HG02938 (cell line): ENCODE data around the gene NCKAP5.
A peak's percentile ranks its signal among the peaks of the same experiment; 100 is the strongest.
"Not testable (repeated sequence)": the region's sequence is repeated elsewhere in the genome, so short reads cannot be mapped to it uniquely, and the experiment has no call there.

Source experiments
- ATAC-seq: cut with Tn5 transposase; IDR thresholded peaks from one replicate; pipeline ENCODE4 v1.9.1; 2021; ENCODE audit warnings: mild to moderate bottlenecking, moderate library complexity; ENCODE audit not compliant: unreplicated experiment

NCKAP5 gene

DNA sequence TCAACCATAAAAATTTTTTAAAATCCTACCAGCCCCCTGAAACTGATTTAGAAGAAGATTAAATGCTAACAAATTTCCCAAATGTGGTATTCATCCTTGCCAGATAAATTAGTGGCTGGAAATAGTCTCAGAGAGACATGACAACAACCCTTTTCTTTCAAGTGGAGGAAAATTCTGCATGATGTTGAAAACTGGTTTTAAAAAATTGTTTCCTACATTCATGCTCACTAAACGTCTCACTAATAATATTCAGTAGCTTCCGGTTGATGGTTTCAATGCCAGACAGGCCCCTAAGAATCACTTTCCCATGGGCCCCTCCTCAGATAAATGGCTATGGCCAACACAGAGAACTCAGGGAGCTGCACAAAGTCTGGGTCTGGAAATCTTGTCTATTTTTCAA lies 43.2 kb downstream of the NCKAP5 start:
- ATAC-seq: no peak

DNA sequence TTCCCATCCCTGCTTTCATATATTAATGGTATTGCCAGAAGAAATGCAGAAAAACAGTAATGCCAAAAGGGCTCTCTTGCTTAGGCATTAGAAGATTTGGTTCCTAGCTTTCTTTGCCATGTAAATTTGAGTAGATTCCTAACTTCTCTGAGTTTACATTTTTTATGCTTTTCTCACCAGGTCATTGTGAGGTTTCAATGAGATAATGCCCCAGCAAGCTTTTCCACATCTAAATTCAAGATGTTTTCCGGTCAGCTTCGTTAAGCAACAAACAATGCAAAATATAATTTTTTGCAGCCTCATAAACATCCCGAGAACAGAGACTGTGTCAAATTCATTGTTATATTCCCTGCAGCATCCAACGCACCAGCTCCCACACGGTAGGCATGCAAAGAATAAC lies 44.9 kb downstream of the NCKAP5 start:
- ATAC-seq: no peak

DNA sequence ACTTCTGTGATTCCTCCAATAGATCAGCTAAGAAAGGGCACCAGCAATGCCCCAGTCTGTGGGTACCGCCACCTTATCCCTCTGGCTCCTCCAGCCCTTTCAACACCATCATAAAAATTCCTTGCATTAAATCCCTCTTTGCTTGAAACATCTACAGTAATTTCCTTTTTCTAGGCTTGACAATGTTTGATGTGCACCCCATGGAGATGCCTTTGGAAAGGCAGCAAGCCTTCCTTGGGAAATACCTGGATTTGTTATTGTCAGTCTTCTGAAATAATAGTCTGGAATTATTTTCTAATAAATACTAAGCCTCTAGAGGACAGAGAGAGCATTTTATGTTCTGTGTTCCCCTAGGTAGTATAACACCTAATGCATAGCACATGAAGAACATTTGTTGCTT lies 46.1 kb downstream of the NCKAP5 start:
- no peak for ATAC-seq

DNA sequence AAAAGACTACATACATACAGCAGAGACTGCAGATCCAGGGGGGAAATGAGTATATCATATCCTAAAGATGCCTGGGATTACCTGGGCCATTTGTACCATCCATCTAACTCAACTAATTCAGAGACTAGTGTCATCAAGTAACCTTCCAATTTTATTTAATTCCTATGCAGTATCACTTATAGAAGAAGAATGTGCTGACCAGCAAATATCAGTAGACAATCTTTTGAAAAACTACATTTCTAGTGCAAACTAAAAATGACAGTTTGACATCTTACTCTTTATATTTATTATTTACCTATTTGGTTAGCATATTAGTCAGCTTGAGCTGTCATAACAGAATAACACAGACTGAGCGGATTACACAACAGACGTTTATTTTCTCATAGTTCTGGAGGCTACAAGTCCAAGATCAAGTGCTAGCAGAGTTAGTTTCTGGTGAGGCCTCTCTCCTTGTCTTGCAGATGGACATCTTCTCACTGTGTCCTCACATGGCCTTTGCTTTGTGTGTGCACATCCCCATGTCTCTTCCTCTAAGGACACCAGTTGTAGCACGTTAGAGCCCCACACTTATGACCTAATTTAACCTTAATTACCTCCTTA lies 47.0 kb downstream of the NCKAP5 start:
- no peak for ATAC-seq

DNA sequence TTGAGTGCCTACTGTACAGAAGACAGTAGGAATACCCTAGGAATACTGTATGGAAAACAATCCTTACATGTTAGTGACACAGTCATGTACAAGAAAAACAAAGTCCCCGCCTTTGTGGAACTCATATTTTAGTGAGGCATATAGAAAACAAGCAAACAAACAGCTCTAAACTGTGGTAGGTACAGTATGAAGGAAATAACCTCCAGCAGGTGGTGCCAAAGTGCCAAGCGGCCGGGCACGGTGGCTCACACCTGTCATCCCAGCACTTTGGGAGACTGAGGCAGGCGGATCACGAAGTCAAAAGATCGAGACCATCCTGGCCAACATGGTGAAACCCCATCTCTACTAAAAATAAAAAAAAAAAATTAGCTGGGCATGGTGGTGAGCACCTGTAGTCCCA lies 48.6 kb downstream of the NCKAP5 start:
- not testable (repeated sequence) for ATAC-seq

DNA sequence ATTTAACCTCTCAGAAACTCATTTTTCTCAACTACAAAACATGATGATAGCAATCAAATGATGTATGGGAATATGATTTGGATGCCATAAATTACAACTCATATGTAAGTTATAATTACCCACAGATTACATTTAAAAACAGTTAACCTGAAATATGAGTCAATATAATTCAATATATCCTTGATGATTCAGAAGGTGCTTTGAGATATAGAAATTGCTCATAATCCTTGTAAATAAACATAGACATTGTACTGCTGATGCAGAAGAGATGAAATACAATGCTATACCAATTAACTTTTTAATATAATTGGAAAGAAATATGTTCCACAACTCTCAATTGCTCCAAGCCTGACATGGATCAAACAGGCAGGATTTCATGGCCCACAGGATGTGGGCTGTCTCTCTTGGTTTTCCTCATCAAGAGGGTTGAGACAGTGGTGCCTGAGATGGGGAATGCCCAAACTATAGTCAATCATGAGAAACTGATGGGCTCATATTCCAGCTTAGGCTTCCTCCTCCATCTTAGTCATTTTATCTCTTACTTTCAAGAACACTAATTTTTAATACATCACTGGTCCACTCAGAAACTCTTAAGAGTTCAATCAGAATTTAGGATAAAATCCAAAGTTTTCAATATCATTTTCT lies 49.4 kb downstream of the NCKAP5 start:
- no peak for ATAC-seq

DNA sequence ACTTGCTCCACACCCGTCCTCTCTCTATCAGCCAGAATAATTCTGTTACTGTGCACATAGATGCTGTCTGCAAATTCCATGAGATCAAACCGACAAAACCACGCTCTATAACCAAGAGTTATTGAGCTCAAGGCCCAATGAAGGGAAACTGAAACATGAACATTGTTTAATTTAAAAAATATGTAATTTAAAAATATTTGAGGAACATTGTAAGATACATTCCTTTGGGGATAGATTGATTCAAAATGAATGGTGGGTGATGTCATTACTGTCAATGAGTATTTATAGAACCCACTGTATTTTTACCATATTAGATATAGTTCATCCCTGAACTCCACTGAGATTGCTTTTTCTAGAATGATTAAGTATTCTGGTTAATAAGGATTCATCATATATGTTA lies 50.4 kb downstream of the NCKAP5 start:
- ATAC-seq: no peak

DNA sequence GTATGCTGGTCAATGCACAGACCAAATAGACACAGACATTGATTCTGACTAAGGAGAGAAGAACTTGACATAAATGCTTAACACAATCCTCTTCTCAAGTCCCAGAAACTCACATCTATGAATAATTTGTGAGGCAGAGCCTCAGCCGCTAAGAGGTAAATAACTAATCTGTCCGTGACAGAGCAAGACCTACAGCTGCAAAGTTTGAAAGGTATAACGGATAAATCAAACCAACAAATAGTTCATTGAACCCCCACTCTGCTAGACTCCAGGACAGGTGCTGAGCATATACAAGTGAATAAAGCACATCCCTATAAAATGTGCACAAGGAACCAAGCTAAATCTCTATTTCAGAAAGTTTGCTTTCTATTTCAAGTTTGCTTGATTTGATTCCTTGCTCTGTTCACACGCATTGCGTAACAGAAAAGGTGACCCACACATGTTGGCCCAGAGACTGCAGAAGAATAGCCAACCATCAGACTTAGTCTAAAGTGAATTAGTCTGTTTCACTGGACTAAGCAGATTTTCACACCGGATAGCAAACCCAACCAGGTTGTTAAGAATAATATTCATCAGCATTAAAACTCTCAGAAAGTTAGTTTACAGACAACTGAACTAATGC lies 51.7 kb downstream of the NCKAP5 start:
- ATAC-seq: no peak

DNA sequence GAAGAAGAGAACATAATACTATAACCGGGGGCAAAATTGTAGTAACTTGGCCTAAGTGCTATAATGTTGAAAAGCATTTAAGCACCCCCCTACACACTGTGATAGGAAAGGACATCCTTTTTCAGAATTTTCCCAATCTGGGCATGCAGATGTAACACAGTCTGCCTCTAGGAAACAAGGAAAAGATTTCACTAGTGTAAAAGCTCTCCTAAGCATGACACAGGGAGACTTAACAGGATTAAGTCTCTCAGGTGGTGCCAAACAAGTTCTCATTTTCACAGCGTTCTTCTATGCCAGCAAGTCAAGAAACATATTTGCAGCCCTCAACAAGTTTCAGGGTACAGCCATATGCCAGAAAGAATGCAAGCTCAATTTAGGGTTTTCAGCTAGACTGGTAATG lies 53.0 kb downstream of the NCKAP5 start:
- no peak for ATAC-seq

DNA sequence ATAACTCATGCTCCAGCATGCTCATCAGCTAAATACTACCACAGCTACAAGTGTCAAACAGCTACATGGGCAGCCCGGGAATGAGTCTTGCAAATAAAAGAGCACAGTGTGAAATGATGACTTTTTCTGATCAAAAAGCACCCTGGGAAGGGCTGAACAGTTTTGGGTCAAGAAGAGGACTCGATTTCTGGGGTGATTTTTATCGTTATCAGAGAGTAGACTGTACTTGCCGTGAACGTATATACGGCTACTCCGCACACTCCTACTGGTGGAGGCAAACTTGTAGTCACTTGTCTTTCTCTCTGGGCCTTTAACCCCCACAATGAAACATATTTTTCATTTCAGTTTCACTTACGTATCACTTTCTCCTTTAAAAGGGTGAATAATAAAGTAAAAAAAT lies 54.4 kb downstream of the NCKAP5 start:
- ATAC-seq: no peak

DNA sequence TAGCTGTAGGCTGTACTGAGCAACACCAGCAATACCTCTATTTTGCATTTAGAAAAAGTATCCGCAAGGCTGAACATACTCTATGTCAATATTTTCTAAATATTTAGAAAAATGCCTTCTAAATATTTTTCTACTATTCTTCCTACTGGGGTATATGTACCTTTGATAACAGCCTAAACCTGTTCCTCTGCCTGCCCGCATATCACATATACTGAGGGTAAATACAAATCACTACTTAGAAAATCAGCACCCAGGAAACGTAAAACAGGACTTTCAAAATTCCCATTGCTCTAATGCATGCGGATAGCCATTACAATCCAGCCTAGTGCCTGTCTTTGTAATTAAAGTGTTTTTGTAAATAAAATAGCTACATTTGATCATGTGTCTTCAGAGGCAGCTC lies 56.1 kb downstream of the NCKAP5 start:
- ATAC-seq: no peak

DNA sequence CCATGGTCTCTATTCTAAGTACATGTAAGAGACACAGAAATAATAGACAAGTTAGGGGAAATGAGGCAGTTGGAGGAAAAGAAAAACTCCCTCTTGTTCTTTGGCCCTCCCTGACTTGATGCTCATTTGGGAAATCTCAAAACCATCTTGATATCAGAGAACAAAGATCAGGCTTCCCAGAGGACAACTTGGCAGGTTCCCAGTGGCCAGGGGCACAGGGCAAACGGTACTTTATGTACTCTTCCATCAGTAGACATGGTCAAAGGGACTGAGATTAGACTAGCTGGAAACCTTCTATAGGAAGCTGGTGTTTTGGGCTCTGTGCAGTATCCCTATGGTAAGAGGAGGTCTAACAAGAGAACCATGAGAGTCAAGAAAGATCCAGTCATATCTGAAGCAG lies 56.6 kb downstream of the NCKAP5 start:
- ATAC-seq: no peak

DNA sequence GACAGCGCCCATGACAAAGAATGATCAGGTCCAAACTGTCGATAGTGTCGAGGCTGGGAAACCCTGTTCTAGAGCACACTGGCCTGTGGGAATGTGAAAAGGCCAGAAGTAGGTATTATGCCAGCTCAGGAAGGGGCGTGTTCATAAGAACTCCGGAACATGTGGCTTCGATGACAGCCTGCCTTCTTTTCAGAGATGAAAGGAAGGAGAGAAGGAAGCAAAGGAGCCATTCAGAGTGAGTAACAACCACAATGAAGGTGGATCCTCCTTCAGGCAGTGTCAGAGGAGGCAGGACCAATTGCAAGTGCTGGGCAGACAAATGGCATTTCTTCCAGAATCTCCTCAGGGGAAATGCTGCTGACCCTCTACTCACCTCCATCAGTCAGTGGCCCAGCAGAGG lies 58.5 kb downstream of the NCKAP5 start:
- ATAC-seq: no peak

DNA sequence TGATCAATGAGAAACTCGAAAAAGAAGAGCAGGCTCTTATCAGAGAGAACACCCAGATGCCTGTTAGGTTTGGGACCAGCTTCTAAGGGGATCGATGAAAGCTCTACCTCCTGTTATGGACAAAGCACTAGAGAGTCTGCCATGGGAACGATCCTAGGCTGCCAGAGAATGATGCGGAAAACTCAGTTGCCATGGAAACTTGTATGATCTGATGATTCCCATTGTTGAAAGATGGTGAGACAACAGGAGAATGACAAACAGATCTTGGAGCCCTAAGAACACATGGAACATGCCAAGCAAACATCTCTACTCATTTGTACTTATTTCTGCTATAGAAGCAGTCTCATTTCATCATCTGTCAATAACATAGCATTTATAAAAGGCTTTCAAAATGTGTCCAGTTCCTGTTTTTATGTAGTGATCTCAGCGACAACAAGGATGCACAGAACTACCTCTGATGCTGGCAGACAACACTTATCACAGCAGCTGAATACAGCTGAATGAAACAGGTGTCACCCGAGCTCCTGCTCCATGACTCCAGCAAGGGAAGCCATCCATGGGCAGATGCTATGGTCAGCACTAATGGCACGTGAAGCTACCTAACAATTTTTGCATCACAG lies 59.6 kb downstream of the NCKAP5 start:
- ATAC-seq: no peak

DNA sequence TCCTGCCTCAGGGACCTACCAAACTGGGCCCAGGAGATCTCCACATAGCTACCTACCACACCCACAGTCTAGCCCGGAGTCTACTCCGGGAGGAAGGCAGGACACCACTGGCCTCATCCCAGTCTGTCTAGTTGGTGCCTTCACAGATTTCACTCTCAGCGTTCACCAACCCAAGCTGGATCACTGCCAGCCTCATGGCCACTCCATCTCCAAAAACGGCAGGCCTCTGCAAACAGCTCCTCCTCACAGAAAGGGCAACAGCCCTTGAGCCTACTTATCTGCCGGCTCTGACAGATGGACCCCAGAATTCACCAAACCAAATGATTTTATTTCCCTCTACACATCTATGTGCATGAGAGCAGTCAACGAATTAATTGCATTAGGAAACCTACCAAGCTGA lies 61.3 kb downstream of the NCKAP5 start:
- ATAC-seq: no peak

DNA sequence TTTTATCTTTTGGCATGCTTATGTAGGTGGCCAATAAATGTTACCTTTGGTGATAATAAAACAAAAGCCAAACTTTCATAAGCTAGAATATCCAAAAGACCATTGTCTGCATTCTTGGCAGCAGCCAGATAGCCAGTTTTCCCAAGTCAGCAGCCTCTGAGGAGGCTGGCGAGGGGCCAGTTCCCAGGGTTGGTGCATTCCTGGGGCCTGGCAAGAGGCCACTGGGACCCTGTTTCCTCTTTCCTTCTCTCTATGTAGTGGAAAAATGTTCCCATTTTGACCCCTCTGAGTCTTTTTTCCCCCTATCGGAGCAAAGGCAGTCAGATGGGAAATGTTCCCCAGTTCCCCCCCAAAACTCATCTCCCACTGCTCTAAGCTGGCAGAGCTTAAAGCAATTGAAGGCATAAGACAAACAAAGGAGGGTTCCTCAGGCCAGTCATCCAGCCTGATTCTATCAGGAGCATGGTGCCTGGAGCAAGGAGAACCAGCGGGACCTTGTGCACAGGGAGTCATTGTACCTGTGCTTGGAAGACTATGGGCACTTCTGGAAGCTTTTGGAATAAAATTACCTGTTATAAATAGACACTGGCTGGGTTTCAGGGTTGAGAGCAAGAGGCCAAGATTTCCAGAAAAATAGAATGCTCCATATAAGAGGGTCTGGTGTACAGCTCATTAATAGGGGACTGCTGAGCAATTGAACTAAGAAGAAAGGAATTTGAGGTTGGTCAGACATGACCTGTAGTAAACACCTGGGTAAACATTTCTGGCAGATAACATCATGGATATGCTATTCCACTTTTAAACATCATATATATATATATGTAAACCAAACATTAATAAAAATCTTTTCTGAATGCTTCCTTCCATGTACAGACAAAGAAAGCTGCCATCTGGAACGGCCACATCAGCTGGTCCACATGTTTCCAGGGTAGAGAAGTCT lies 63.4 kb downstream of the NCKAP5 start:
- ATAC-seq: no peak

DNA sequence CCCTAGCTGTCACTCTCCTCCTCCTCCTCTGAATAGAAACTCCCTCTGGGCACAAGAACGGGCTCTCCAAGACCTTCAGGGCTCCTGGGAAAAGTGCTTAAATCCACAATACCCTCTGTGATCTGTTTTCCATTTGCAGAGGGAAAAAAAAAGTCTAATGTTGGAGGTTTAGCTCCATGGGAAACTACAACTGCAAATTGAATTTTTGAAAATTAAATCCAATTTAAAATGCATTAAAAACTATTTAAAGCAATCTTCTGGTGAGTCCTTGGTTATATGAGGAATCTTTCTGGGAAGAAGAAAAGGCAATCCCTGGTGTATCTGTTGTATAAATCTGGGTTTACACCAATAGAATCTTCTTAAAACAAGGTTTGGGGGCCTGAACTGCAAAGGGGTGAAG lies 64.3 kb downstream of the NCKAP5 start:
- no peak for ATAC-seq

DNA sequence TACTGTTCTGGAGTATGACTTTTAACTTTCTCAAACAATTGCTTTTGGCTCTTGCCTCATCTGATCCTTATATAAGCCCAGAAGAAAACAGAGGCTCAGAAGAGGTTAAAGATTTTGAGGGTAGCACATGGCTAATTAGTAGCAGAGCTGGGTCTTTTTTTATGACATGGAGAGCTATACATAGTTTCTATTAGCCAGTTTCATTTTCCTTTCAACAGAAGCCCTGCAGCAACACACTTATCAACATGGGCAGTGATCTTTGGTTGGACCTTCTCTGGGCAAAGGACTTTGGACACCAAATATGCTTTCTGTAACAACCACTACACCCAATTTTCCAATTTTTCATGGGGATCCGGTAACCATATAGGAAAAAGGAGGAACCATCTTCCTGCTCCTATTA lies 64.9 kb downstream of the NCKAP5 start:
- peak; percentile 86 for ATAC-seq

DNA sequence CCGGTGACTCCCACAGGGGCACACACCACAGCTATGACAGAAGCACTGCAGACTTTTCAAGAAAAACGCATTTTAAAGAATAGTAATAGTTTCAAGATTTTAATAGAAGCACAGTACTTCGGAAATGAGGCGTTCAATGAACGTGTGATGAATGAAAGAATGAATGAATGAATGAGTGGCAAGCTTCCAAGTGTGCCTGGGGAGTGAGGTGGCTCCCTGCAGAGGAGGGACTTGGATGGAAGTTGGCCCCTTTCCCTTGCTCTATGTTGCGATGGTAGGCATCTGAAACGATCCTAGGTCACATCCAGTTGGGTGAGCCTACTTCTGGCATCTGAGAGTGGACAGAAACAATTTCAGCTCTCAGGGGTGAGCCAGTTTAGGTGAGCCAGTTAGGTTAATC lies 65.6 kb downstream of the NCKAP5 start:
- ATAC-seq: no peak

DNA sequence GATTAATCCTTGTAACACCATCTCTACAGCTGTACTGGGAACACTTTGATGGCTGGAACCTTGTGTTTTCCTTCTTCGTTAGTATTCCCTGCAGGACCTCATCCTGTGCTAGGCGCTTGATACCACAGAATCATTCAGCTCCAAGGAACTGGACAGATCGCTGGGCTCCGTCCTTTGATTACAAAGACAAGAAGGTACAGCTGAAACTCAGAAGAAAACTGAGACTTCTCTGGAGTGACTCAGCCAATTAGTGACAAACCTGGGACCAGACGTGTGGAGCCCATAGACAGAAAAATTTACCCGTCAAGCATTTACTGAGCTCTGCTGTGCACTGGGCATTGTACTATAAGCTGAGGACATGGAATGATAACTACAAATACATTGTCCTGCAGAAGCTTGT lies 67.3 kb downstream of the NCKAP5 start:
- no peak for ATAC-seq
